Measurements from ENCODE around the gene SLC31A1.

The SLC31A1 gene

GRCh38 chr9:113221003-113221799 is at the start of gene SLC31A1, which contains the start of gene FKBP15:
SLC31A1 (plus strand) TSS chr9:113221544; CDS start chr9:113256149, 34,605 bp downstream.
FKBP15 (minus strand) TSS chr9:113221277; CDS start chr9:113221243, 34 bp downstream.
- peak; percentile 97 for ATAC-seq

GRCh38 chr9:113173341-113173740 is 48.0 kb upstream of the SLC31A1 start:
- no peak for ATAC-seq

GRCh38 chr9:113176803-113177202 is 44.5 kb upstream of the SLC31A1 start:
- ATAC-seq = no peak

- no peak for ATAC-seq
Observed at GRCh38 chr9:113177251-113177650, 44.1 kb upstream of the SLC31A1 start.

- ATAC-seq = no peak
Observed at GRCh38 chr9:113178087-113178486, 43.3 kb upstream of the SLC31A1 start.

GRCh38 chr9:113179839-113180238 is 41.5 kb upstream of the SLC31A1 start:
- no peak for ATAC-seq

- ATAC-seq = no peak
Observed at GRCh38 chr9:113181165-113181564, 40.2 kb upstream of the SLC31A1 start.

GRCh38 chr9:113183956-113184488 is 37.3 kb upstream of the SLC31A1 start:
- no peak for ATAC-seq

- no peak for ATAC-seq
Observed at GRCh38 chr9:113184539-113184938, 36.8 kb upstream of the SLC31A1 start.

- ATAC-seq = no peak
Observed at GRCh38 chr9:113185271-113185670, 36.1 kb upstream of the SLC31A1 start.

- ATAC-seq = no peak
Observed at GRCh38 chr9:113186137-113186755, 35.1 kb upstream of the SLC31A1 start.

GRCh38 chr9:113187929-113188595 is 33.3 kb upstream of the SLC31A1 start:
- ATAC-seq = no peak

- no peak for ATAC-seq
Observed at GRCh38 chr9:113192455-113192854, 28.9 kb upstream of the SLC31A1 start.

- ATAC-seq = no peak
Observed at GRCh38 chr9:113199683-113200329, 21.5 kb upstream of the SLC31A1 start.

- ATAC-seq = no peak
Observed at GRCh38 chr9:113205432-113205831, 15.9 kb upstream of the SLC31A1 start.

- ATAC-seq = no peak
Observed at GRCh38 chr9:113205861-113206260, 15.5 kb upstream of the SLC31A1 start.

GRCh38 chr9:113210815-113211214 is 10.5 kb upstream of the SLC31A1 start:
- no peak for ATAC-seq

GRCh38 chr9:113215132-113215531 is 6.2 kb upstream of the SLC31A1 start:
- peak; percentile 57 to 59 for ATAC-seq

- no peak for ATAC-seq
Observed at GRCh38 chr9:113216406-113216805, 4.9 kb upstream of the SLC31A1 start.

- no peak for ATAC-seq
Observed at GRCh38 chr9:113219186-113219936, 2.0 kb upstream of the SLC31A1 start.

- peak; percentile 39 to 46 for ATAC-seq
Observed at GRCh38 chr9:113219969-113220368, 1.4 kb upstream of the SLC31A1 start.

GRCh38 chr9:113220467-113221002 is 809 bp upstream of the SLC31A1 start:
- ATAC-seq = peak; percentile 12 to 18
